Stimulated activated CD8-positive, alpha-beta memory T cell treated with anti-CD3 and anti-CD28 coated beads, Interleukin-4, amount 100 ng/mL, for 24 hours (primary cell): ENCODE measurements around the gene SMARCAL1.
"Not testable (repeated sequence)": the region's sequence is repeated elsewhere in the genome, so short reads cannot be mapped to it uniquely, and the experiment has no call there.

ENCODE experiments used
- DNase-seq: peaks from one replicate; pipeline ENCODE4 v3.0.0-alpha.2; 2020; ENCODE audit warnings: low read depth

The SMARCAL1 gene

DNA sequence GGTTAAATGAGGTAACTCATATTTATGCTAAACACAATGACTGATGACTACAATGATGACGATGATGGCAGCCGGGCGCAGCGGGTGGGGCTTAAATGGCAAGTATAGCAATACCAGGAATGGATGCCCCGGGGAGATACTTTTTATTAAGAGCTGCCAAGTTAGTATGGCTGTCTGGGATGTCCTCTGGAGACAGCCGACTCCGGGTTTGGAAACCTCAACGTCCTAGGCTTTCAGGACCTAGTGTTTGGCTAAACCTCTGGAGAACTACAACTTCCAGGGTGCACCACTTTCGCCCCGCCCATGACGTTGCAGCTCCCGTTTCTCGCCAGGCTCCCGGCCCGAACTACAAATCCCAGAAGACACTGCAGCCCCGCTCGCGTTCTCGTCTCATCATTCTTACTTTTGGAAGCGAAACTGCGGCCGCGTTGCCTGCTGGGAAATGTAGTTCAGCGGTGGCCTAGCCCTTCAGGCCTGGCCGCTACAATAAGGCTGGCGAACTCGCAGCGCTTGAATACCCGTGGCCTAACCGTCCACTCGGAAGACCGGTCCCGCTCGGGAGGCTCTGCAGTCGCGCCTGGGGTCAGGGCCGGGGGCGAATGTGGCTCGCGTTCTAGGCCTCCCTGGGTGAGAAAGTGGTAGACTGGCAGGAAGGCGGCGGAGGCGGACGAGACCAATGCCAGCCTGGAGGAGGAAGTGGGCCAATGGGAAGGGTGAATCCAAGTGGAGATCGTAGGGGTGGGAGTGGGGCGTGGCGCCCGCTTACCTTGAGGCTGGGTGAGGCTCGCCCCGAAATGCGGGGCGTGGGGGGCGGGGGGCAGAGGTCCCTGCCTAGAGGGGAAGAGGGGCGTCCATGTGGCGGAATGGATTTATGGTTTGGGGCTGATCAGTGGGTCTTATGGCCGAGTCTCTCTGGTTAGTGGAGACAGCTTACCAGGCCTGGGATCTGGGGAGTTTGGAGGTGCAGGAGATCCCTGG lies at the start of gene SMARCAL1:
SMARCAL1 (plus strand) TSS at position 463 of the 978 bp plus-strand sequence. CDS start 2,221 bp downstream, outside the sequence.
- peak; percentile 98 for DNase-seq

DNA sequence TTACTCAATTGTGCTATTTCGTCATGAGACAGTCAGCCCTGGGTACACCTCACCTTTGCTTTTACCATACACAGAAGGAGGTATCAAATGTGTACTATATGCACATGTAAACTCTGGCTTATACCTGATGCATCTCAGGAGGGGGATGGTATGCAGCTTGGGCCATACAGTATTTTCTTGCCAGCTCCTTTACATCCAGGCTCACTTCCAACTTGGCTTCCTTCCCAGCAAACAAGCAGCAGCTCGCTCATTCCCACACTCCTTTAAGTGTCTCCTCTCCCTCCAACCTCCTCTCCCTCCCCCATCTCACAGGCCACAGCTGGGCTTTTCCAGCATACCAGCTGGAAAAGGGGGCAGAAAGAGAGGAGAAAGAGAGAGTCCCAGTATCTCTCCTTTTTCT lies 49.6 kb upstream of the SMARCAL1 start:
- DNase-seq = no peak

DNA sequence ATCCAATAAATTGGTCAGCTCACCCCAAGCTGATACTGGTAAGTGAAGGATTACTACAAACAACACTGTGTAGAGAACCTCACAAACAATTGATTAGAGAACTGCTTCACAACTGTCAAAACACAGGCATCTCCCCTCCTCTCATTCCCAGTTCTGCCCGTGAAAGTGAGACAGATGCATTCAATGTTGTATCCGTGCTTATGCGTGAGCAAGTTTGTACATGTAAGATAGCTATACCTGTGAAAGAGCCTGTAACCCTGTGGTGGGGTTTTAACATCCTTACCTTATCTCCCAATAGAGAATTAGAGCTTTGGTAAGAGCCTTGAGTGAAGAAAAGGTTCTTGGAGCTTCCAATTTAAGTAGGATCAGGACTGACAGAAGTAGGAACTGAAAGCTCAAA lies 49.1 kb upstream of the SMARCAL1 start:
- no peak for DNase-seq

DNA sequence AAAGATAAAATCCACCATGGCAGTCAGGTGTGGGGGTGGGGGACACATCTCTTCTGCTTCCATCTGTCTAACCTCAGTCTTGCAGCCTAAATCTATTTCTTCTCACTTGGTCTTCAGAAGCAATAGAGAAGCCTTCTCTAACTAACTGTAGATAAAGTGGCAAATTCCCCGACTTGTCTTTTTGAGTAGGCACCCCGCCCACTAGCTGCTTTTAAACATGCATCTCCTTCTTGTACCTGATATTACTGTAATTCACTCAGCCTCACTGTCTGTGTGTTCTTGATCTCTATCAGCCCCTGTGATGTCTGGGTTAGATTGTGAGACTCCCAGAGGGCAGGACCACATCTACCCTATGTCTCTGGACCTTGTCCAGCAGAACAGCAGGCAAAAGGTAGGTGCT lies 46.8 kb upstream of the SMARCAL1 start:
- DNase-seq = no peak

DNA sequence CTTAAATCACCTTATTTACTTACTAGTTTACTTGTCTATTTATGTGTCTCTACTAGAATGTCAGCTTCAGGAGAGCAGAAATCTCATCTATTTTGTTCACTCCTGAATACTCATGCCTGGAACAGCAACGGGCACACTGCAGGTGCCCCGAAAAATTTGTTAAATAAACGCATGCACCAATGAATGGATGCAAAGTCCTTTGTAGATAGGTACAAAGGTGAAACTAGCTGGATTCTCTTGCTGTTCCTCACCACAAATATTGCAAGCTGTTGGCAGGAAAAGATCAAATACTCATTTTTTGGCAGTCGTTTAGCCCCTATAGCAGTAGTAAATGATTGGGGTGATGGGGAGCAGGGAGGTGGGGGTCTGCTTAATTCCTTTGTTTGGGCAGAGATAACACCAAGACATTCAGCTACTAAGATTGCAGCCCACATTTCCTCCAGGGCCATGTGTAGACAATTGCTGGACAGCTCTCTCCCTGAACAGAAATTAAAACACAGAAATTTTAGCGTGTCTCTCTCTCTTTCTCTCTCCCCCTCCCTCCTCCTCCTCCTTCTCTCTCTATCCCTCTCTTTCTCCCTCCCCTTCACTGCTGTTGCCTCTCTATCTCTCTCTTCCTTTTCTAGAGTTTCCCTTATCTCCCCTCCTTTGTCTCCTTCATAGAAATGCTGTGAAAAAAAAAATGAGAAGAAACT lies 45.4 kb upstream of the SMARCAL1 start:
- DNase-seq = no peak

DNA sequence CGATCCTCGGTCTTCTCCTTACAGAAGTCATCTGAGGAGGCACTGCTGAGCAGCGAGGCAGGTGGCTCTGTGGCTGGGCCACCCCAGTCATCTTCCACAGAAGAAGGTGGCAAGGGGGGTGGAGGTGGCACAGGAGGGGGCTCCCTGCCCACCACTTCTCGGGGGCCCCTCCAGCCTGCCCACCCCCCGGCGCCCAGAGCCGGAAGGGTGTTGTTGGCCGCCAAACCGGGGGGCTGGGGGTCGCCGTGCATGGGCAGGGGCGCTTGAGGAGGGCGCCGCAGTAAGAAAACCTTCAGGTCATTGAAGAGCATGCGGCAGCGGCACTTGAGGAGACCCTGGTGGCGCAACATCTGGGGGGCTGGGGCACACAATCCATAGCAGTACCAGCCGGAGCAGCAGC lies 42.5 kb upstream of the SMARCAL1 start:
- no peak for DNase-seq

DNA sequence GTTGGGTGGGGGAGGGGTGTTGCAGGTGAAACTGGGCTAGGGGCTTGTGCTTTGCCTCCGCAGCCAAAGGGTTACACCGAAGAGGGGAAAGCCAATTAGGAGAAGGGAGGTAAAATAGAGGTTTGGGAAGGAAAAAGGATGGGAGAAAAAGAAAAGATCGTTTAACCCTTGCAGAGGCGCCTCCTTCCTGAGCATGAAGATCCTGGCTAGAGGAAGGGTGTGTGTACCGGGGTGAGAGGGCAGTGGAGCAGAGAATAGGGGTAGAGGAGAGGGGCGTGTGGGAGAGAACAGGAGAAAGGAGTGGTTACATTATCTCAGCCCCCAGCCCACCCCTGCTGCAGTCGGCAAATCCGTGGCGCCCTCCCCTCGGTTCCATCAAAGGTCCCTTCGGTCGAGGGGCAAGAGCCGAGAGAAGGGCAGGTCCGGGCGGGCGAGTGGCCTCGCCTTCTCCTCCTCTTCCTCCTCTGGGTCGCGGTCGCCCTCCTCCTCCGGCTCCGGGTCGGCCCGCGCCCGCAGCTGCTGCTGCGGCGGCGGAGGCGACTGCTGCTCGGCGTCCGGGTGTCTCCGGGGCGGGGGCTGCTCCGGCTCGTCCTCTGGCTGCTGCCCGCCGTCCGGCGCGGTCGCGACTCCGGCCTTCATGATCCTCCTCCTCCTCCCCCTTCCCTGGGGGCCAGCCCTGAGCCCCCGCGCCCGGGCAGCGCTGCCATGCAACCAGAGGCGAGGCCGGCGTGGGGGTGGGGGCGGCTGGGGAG lies 41.1 kb upstream of the SMARCAL1 start:
- DNase-seq = no peak

DNA sequence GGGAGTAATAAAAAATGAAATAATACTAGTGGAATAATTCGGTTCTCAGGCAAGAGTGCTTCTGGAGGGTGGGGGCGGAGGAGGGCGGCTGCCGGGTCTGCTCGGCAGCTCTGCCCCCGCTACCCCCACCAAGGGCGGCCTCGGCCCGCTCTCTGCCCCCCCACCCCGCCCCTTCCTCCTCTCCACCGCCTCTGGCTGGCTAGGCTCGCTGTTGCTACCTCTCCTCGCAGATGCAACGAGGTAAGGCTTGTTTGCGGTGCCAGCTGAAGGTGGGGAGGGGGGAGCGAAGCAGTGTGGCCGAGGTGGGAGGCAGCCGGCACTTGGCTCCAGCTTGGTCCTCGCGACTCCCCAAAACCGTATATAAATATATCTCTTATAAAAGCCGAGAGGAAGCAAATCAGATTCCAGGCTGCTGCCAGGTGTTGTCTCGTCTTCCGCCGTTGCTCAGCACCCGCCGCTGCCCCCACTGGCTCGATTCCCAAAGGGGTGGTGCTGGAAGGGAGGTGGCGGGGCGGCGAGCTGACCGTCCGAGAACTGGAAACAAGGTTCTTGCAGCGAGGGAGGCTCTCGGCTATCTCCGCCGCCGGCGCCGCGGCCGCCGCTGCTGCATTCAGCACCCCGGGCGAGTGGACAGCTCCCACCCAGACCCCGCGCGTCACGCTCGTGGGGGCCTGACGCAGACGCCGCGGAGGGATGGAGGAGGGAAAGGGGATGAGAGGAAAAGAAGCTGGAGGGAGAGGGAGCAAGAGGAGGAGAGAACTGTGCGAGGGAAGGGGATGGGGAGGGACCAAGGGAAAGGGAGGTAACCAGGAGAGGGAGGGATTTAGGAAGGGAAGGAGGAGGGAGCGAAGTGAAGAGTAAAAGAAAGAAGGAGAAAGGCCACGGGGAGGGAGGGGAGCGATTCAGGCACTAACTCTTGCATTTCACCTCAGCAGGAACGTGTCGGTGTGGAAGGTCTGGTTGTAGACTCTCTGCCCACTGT lies 40.3 kb upstream of the SMARCAL1 start, which contains the start of gene MARCHF4:
MARCHF4 (minus strand) TSS at position 763 of the 982 bp plus-strand sequence. CDS start 2,223 bp downstream, outside the sequence.
- peak; percentile 50 for DNase-seq

DNA sequence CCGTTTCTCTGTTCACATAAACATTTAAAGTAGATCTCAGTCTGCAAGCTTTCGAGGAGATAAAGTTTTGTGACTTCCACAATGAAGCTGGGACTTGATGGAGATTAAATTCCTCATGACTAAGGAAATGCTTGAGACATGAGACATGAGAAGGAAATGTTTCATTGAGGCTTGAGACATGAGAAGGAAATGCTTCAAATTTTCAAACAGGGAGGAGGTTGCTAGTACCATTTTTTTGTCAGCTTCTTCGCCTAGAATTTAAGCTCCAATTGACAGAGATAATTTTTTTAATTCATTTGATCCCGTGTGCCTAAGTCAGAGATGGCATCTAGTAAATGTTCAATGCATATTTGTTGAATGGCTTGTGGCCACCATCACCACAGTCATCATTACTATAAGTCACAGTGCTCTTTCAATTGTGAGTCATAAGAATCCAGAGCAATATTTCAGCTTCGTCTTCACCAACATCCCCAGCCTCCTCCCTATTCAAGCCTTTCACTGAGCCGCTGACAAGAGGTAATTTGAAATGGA lies 39.5 kb upstream of the SMARCAL1 start:
- no peak for DNase-seq

DNA sequence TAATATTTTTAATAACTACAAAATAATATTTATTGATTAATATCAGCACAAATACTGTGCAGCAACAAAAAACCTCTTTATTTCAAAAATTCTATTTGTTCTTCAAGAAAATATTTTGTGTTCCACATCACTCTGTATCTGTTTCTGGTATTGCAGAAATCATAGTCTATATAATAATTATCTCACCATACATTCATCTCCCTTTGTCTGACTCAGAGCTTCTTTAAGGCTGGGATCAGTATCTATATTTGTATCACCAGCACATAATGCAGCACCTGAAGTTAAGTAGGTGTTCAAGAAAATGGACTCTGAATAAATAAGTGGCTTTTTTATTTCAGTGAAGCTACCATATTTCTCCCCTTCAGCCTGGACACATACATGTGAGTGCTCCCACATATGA lies 38.4 kb upstream of the SMARCAL1 start:
- DNase-seq = no peak

DNA sequence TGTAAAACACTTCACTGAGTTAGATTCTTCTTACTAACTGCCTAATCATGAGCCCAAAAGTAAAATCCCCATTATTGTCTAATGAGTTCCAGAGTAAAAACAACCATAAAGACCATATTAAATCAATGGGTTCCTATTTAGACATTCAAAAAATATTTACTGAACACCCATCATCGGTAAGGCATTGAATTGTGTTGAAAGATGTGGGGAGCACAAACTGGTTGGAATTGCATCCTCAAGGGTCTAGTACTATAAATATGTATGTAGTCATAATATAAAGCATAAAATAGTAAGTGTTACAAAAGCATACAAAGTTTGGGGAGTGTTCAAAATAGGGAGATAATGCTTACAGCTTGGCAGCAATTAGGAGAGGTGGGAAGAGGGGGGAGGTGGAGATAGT lies 37.0 kb upstream of the SMARCAL1 start:
- no peak for DNase-seq

DNA sequence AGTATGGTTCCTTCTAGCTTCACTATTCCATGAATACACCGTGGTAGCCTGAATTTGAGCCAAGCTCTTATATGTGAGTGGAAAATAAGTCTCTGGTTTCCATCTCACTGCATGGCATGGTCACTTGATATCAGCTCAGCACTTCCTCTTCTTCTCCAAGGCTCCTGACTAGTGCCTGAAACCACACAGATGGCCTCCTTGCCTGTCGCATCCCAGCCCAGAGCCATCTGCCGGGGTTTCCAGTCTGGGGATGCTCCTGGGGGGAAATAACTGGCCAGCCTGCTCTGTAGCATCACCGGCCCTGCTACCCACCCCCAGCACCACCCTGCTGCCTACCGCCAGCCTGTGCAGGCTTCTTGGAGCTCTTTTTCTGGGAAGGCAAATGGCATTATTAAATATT lies 32.3 kb upstream of the SMARCAL1 start:
- DNase-seq = no peak

DNA sequence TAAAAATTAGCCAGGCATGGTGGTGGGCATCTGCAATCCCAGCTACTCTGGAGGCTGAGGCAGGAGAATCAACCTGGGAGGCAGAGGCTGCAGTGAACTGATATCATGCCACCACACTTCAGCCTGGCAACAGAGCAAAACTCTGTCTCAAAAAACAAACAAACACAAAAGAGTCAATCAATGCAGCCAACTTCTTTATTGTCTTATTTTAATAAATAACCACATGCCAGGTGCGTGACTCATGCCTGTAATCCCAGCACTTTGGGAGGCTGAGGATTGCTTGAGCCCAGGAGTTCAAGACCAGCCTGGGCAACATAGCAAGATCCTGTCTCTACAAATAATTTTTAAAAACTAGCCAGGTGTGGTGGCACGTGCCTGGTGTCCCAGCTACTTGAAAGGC lies 27.9 kb upstream of the SMARCAL1 start:
- DNase-seq = not testable (repeated sequence)

DNA sequence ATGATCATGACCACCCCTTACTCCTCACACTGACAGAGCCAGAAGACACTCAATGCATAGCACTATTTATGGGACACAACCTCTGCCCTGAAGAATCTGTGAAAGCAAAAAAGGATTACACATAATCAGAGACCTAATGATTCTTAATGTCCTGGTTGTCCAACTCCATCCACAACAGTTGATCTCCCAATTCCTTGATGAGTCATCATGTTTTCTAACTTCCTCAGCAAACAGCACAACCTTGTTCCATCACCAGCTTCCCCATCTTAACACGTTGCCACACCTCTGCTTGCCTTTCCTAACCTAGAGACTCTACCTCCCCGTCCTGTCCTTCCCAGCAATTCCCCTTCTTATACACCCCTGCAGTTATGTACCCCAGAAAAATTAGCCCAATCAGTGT lies 26.8 kb upstream of the SMARCAL1 start:
- no peak for DNase-seq

DNA sequence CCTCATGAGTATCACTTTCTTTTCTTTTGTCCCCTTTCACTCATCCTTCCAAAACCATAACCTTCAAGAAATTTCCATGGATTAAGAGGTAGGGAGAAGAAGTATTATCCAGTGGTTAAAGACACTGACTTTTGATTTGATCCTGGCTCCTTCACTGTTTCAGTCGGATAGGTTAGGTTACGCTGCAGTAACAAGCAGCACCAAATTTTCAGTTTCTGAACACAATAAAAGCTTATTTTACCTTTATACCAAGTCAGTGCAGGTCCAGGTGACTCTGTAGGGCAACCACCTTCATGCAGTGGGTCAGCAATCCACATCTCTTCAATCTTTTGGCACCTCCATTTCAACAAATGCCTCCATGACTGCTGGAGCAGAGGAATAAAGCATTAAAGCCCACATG lies 25.0 kb upstream of the SMARCAL1 start:
- DNase-seq = no peak

DNA sequence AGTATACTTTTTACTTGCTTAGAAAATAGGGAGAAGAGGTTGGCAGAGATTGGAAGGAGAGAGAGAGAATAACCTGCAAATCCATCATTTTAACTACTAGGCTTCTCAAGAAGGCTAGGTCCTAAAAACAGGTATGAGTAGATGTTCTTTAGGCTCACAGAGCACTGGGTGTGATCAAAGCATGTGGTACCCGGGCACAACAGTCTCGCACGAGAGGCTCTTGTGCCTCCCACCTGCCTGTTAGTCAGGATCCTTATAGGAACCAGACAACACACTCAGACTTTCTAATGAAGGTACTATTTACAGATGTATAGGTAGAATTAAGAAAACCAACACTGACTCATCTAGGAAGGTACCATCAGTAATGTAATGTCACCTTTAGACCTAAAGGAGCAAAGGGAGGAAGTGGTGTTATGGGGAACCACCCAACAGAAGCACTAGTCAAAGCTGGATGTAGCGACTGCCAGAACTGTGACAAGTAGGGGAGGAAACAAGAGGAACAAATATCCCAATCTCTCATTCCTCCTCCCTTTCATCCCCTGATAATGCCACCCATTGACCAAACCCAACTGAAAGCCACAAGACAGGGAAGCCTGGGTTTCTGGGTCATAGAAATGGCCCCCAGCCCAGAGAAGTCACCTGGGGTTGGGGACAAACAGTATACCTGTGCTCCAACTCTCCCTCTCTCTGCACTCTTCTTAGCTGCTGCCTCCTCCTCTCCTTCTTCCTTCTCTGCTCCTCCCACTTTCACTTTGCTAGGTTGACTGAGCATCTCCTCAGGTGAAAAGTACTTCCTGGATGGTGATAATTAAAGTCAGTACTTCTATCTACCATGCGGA lies 24.0 kb upstream of the SMARCAL1 start:
- no peak for DNase-seq

DNA sequence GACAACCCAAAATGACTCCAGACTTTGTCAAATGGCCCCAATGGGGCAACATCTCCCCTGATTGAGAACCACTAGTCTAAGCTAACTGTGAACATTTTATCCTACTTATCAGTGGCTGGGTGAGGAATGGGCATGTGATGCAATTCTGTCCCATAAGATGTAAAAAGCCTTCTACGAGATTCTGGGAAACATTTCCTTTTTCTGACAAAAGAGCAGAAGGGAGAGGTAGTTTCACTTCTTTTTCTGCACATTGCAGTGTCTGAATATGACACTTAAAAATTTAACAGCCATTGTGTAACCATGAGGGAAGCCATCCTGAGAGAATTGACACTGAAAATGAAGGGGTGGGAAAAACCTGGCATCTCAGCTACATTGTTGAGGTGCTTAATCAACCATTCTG lies 22.7 kb upstream of the SMARCAL1 start:
- DNase-seq = no peak

DNA sequence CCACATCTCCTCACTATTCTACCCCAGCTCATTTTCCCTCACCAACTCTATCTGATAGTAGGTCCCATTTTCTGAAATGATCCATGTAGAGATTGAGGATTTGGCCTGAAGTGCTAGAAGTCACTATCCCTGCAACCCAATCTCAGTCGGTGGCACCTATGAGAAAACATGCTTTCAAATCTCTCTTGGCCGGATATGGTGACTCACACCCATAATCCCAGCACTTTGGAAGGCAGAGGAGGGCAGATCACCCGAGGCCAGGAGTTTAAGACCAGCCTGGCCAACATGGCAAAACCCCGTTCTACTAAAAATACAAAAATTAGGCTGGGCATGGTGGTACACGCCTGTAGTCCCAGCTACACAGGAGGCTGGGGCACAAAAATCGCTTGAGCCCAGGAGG lies 20.9 kb upstream of the SMARCAL1 start:
- no peak for DNase-seq

DNA sequence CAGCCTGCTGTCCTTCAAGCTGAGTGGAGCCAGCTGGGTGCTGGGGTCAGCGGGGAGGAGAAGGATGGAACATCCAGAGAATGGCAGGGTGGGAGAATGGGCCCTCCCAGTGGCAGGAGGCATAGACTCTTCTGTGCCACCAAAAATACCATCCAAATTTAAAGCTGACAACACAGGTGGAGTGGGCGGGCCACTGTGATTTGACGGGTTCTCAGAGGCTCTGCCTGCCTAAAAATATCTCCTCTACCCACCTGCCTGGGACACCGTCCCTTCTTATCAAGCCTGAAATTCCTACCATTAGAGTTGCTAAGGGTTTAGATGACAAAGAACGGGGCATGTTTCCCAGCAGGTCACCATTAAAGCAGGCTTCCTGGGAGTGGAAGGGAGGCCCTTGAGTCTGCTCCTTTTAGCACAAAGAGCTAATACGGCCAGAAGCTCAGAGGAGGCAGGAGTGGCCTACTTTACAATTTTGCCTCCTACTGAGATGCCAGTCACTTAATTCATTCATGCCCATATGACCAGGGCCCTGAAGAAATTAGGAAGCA lies 20.2 kb upstream of the SMARCAL1 start:
- no peak for DNase-seq
